Adrenal gland (tissue), 12 donors: ENCODE data around the gene SLC48A1. TPM values are rescaled to one million over a fixed set of nuclear protein-coding genes. Genes with fewer than 3 reads are reported as not detected.
A peak's percentile ranks its signal among the peaks of the same experiment; 100 is the strongest.

Experiments
- DNase-seq, 7 donors: peaks; one replicate each; pipeline ENCODE4 v3.0.0-alpha.2; 2019 to 2020
- H3K27ac ChIP-seq, 5 donors: fragments of 200-600 bp; sonication (generic) in 4 of 5; 1 replicate in 3 of 5; 2 replicates in 2 of 5; pipeline versions ENCODE4 v1.5.1 to v1.8.0; 2016 to 2020; ENCODE audit warnings: mild to moderate bottlenecking in 1 of 5
- H3K27me3 ChIP-seq: fragments of 200-600 bp; 2 replicates; pipeline ENCODE4 v1.8.0; 2021
- H3K36me3 ChIP-seq, 2 donors: fragments of 200-600 bp; replicated peaks in 1 of 2; 1 replicate in 1 of 2; 2 replicates in 1 of 2; pipeline versions ENCODE4 v1.5.1 to v1.8.0; 2018 to 2022
- H3K4me1 ChIP-seq, 2 donors: fragments of 200-600 bp; replicated peaks in 1 of 2; 1 replicate in 1 of 2; 2 replicates in 1 of 2; pipeline versions ENCODE4 v1.5.1 to v1.8.0; 2018 to 2021
- H3K4me3 ChIP-seq, 4 donors: fragments of 200-600 bp; sonication (generic) in 3 of 4; one replicate each; pipeline ENCODE4 v1.5.1; 2016 to 2018
- H3K9me3 ChIP-seq, 3 donors: fragments of 200-600 bp; sonication (generic) in 1 of 3; replicated peaks in 1 of 3; 1 replicate in 2 of 3; 2 replicates in 1 of 3; pipeline versions ENCODE4 v1.5.1 to v1.8.0; 2016 to 2021
- POLR2A ChIP-seq, 2 donors: fragments of 450-650 bp; IDR thresholded peaks; one replicate each; pipeline ENCODE4 v1.6.1; 2017; ENCODE audit warnings: antibody characterized with exemption in 2 of 2, mild to moderate bottlenecking in 2 of 2, moderate library complexity in 1 of 2
- WGBS, 4 donors: extraction: QIAGEN DNeasy Blood & Tissue Kit in 2 of 4; methylation state at CpG; one replicate each; pipeline versions ENCODE4 v1.1.5 to v1.1.7; 2013 to 2017; 5-methylcytosine and 5-hydroxymethylcytosine counted together
- intact Hi-C, 2 donors: fragments of 100-400 bp; cut with DNase I; formaldehyde crosslinking; loops; one replicate each; pipeline versions ENCODE4 v1.14.1 to v1.15.0; 2022 to 2023
- polyA plus RNA-seq, 3 donors: library from polyadenylated mRNA; stranded (reverse); fragments of 200-250 nt in 2 of 3; fragments of 350-450 nt in 1 of 3; fragmentation: Illumina TruSeq in 1 of 3; extraction: RNeasy Lipid Tissue Mini Kit (QIAGEN cat#74804) in 1 of 3; gene quantifications; one replicate each; pipeline ENCODE4 v1.2.3, GENCODE V29; 2013 to 2014
- total RNA-seq, 9 donors: library from RNA; depleted of rRNA in 4 of 9; stranded (reverse); fragments of >200 nt in 4 of 9; fragments of 120-200 nt in 1 of 9; fragmentation: NEBNext Ultra II Directional in 1 of 9; extraction: Animal tissue kit (Norgen Biotek cat#: 25700) in 1 of 9; gene quantifications; one replicate each; pipeline versions ENCODE4 v1.1.0 to v1.2.4, GENCODE V29; 2013 to 2023
- TF ChIP-seq, protein P1 (sequence below), 6 experiments: fragments of 450-650 bp in 4 of 6; fragments of 200-600 bp in 2 of 6; sonication (generic) in 1 of 6; IDR thresholded peaks; 1 replicate in 5 of 6; 2 replicates in 1 of 6; pipeline versions ENCODE4 v1.5.1 to v1.8.0; 2016 to 2021; ENCODE audit warnings: antibody characterized with exemption in 6 of 6, mild to moderate bottlenecking in 2 of 6, moderate library complexity in 1 of 6
- donor health status: healthy with polysubstance abuse.
- donor health status: Bipolar disorder and iron deficiency.
- donor health status: DM: yes; HTN: yes; CAD: no.
- donor health status: DM: no; HTN: no; CAD: no.
- donor health status: DM: no; HTN: no; CAD: no.
- donor health status: DM: yes; HTN: yes; CAD: no.

Gene SLC48A1
- total and polyA plus RNA-seq, 12 donors: 8.5 to 91.9 (median 57.5) TPM

DNA sequence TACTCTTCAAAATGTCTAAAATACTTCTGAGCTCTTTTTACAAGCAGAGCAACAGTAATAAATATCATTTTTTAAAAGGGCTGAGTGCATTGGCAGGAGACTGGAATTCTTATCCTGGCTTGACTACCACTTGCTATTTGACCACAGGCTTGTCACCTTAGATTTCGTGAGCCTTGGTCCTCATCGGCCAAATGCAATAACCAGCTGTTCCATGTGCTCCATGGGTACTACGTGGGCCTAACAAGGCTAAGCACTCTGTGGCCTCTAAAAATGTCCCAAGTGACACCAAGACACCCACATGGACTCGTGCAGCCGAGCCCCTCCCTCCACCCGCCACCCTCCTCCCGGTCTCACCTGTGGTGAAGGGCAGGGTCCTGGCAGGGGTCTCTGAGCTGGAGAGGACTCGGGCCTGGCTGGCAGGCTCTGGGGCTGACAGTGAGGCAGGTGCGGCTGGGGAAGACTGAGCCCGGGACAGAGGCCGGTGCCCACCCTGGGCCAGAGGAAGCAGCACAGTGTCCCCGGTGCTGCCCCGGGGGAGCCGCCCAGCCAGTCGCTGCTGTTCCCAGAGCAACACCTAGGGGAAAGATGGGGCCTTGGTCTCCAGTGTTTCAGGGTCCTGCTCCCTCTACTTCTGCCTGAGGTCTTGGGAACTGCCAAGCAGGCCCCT lies 20.1 kb downstream of the SLC48A1 start:
- no peak for TF ChIP-seq POLR2A (IDR thresholded peaks at IDR 0.05)
- TF ChIP-seq, protein P1, sequence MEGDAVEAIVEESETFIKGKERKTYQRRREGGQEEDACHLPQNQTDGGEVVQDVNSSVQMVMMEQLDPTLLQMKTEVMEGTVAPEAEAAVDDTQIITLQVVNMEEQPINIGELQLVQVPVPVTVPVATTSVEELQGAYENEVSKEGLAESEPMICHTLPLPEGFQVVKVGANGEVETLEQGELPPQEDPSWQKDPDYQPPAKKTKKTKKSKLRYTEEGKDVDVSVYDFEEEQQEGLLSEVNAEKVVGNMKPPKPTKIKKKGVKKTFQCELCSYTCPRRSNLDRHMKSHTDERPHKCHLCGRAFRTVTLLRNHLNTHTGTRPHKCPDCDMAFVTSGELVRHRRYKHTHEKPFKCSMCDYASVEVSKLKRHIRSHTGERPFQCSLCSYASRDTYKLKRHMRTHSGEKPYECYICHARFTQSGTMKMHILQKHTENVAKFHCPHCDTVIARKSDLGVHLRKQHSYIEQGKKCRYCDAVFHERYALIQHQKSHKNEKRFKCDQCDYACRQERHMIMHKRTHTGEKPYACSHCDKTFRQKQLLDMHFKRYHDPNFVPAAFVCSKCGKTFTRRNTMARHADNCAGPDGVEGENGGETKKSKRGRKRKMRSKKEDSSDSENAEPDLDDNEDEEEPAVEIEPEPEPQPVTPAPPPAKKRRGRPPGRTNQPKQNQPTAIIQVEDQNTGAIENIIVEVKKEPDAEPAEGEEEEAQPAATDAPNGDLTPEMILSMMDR (IDR thresholded peaks at IDR 0.05): no peak
- Histone ChIP-seq H3K4me1 (no peaks in the 10 kb centered on the region), H3K27ac (peak overlapping the region in 1 of 5 donors; percentile 6), H3K27me3 (no peaks in the 10 kb centered on the region), H3K9me3 (no peaks in the 10 kb centered on the region), H3K36me3 (peaks cover 0 to 96% of the 10 kb centered on the region in 2 donors), H3K4me3 (no peak overlapping the region)
- intact Hi-C loops: no loop called here
- DNase-seq: no peak
- 79 to 87% (median 87%) methylated on average over 3 to 15 of the region's 15 CpGs for WGBS, 4 donors

DNA sequence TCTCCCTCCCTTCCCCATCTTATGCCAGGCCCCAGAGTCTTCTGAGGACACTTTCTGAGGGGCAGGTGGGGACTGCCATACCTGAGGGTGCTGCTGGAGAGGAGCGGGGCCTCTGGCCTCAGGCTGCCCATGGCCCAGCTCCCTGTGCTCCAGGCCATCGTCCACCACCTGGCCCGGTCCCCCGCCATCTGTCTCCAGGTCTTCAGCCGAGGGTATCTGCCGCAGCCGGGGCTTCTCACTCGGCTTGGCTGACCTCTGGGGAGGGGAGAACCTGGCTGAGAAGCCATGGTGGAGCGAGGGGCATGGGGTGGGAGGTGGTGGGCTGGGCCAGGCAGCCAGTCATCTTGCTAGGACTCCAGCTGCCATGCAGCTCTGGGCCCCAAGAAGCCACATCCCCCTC lies 21.6 kb downstream of the SLC48A1 start:
- no peak for TF ChIP-seq POLR2A (IDR thresholded peaks at IDR 0.05)
- TF ChIP-seq, protein P1 (IDR thresholded peaks at IDR 0.05): no peak
- intact Hi-C loops: no loop called here
- Histone ChIP-seq H3K27me3 (no peaks in the 10 kb centered on the region), H3K4me3 (no peak overlapping the region), H3K36me3 (peaks cover 0 to 88% of the 10 kb centered on the region in 2 donors), H3K9me3 (no peaks in the 10 kb centered on the region), H3K27ac (no peak overlapping the region), H3K4me1 (peaks cover 3 to 8% of the 10 kb centered on the region in 2 donors)
- 87 to 100% (median 92%) methylated on average over 7 to 9 of the region's 9 CpGs for WGBS, 4 donors
- DNase-seq: no peak

DNA sequence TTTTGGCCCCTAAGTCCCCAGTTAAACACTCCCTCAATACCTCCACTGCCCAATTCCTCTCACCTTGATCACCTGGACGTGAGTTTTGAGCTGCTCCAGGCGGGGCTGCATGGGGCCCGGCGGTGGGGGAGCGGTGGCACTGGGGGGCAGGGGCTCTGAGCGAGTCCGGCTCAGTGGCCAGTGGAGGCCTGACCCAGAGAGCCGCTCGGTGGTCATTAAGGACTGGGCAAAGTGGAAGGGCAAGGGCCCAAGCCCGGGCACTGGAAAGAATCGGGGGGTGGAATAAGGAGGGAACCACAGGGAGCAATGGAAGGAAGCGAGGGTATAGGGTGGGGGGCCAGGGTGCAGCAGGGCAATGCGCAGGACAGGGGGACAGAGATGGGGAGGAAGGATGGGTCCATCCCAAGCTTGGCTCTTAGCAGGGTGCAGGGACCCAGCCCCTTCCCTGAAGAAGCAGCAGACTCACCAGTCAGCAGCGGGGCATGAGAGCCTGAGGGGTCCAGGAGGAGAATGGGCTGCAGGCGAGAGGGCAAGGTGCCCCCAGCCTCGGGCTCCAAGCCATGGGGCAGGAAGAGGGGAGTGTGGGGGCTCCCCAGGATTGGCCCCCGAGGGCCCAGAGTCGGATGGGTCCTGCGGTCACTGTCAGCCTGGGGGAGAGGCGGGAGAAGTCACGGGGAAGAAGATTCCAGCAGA lies 22.2 kb downstream of the SLC48A1 start:
- Histone ChIP-seq H3K27ac (no peak overlapping the region), H3K27me3 (no peaks in the 10 kb centered on the region), H3K9me3 (no peaks in the 10 kb centered on the region), H3K36me3 (peaks cover 0 to 83% of the 10 kb centered on the region in 2 donors), H3K4me1 (peaks cover 4 to 14% of the 10 kb centered on the region in 2 donors), H3K4me3 (no peak overlapping the region)
- 88 to 94% (median 92%) methylated on average over 19 to 21 of the region's 21 CpGs for WGBS, 4 donors
- intact Hi-C loops: no loop called here
- no peak for DNase-seq
- no peak for TF ChIP-seq POLR2A (IDR thresholded peaks at IDR 0.05)
- TF ChIP-seq, protein P1 (IDR thresholded peaks at IDR 0.05): no peak

DNA sequence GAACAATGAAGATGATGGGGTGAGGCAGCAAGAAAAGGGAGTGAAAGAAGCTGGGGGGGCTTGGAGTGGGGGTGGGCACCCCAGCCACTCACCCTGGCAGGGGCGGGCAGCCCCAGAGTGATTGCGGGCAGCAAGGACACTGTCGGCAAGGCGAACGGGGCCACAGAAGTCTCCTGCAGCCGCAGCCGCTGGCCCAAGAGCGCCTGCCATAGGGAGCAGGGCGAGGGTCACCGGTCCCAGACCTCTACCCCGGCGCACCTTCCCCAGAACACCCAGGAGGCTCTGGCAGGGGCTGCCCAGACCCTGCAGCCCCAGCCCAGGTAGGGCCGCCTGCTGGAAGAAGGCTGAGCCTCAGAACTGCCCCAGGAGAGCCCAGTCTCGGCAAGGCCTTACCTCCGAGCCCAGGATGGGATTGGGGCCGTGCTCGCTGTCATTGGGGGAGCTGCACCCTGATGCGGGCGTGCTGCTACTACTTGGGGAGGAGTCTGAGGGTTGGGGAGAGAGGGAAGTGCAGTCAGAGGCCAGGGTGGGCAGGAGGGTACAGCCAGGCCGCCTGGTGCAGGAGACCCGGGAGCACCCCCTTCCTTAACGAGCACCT lies 22.9 kb downstream of the SLC48A1 start:
- H3K27me3 ChIP-seq: no peaks in the 10 kb centered on the region
- intact Hi-C loops: no loop called here
- no peak overlapping the region for H3K4me3 ChIP-seq
- no peak overlapping the region for H3K27ac ChIP-seq
- H3K4me1 ChIP-seq: peaks cover 4 to 21% of the 10 kb centered on the region in 2 donors
- 80 to 92% (median 89%) methylated on average over 14 to 22 of the region's 22 CpGs for WGBS, 4 donors
- H3K36me3 ChIP-seq: peaks cover 0 to 77% of the 10 kb centered on the region in 2 donors
- DNase-seq: no peak
- TF ChIP-seq POLR2A (IDR thresholded peaks at IDR 0.05): no peak
- TF ChIP-seq, protein P1 (IDR thresholded peaks at IDR 0.05): no peak
- H3K9me3 ChIP-seq: no peaks in the 10 kb centered on the region
